ENCODE data around the gene TOP2A. TPM values are rescaled to one million over a fixed set of nuclear protein-coding genes. Genes with fewer than 3 reads are reported as not detected.

Gene TOP2A
- total and polyA plus RNA-seq, 9 of the 15 experiments (the other 6 are each of a cell fraction or from before 2014, with no cell fraction given) = 133 to 347 (median 259) TPM

- TF ChIP-seq, protein P1, sequence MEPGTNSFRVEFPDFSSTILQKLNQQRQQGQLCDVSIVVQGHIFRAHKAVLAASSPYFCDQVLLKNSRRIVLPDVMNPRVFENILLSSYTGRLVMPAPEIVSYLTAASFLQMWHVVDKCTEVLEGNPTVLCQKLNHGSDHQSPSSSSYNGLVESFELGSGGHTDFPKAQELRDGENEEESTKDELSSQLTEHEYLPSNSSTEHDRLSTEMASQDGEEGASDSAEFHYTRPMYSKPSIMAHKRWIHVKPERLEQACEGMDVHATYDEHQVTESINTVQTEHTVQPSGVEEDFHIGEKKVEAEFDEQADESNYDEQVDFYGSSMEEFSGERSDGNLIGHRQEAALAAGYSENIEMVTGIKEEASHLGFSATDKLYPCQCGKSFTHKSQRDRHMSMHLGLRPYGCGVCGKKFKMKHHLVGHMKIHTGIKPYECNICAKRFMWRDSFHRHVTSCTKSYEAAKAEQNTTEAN (CRISPR knock-in tag; IDR thresholded peaks at IDR 0.05) = no peak
- TF ChIP-seq SMAD1 (IDR thresholded peaks at IDR 0.05; ENCODE audit: low read depth, low read length, partially characterized antibody) = no peak
- TF ChIP-seq GATA2 (CRISPR knock-in tag; IDR thresholded peaks at IDR 0.05) = no peak
- TF ChIP-seq, protein P2, sequence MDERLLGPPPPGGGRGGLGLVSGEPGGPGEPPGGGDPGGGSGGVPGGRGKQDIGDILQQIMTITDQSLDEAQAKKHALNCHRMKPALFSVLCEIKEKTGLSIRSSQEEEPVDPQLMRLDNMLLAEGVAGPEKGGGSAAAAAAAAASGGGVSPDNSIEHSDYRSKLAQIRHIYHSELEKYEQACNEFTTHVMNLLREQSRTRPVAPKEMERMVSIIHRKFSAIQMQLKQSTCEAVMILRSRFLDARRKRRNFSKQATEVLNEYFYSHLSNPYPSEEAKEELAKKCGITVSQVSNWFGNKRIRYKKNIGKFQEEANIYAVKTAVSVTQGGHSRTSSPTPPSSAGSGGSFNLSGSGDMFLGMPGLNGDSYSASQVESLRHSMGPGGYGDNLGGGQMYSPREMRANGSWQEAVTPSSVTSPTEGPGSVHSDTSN (CRISPR knock-in tag; IDR thresholded peaks at IDR 0.05; ENCODE audit: low read depth) = no peak
- TF ChIP-seq, protein P2 (tag; conservative IDR thresholded peaks at IDR 0.05; ENCODE audit: low read depth) = no peak
- TF ChIP-seq SREBF1 (IDR thresholded peaks at IDR 0.05; ENCODE audit: borderline replicate concordance, low read depth, low read length) = no peak
- TF ChIP-seq FOXK2 (conservative IDR thresholded peaks at IDR 0.05 in 1 of 2, IDR thresholded peaks at IDR 0.05 in 1 of 2; ENCODE audit: low read depth in 2 of 2) = peak in 1 of 2 experiments; percentile 46; a peak in 1 of 4 replicates
- no peak for TF ChIP-seq SRSF1 (IDR thresholded peaks at IDR 0.05; ENCODE audit: low read depth, low read length)
- peak; percentile 46; the same call in 1 of the 2 replicates for TF ChIP-seq SPI1 (IDR thresholded peaks at IDR 0.05; ENCODE audit: borderline replicate concordance, low read depth, low read length)
- no peak for TF ChIP-seq NR2C2 (CRISPR knock-in tag; IDR thresholded peaks at IDR 0.05)
- TF ChIP-seq NR2C2 (tag; IDR thresholded peaks at IDR 0.05) = peak; percentile 69
- TF ChIP-seq SMAD4 (CRISPR knock-in tag; conservative IDR thresholded peaks at IDR 0.05) = no peak
- TF ChIP-seq TRIM28 (IDR thresholded peaks at IDR 0.05) = no peak
- no peak for TF ChIP-seq BACH1 (tag; IDR thresholded peaks at IDR 0.05)
- no peak for TF ChIP-seq EGR1 (conservative IDR thresholded peaks at IDR 0.05)
- no peak for TF ChIP-seq ZNF512 (tag; IDR thresholded peaks at IDR 0.05)
- no peak for TF ChIP-seq ELF2 (CRISPR knock-in tag; IDR thresholded peaks at IDR 0.05)
- no peak for TF ChIP-seq RNF2 (IDR thresholded peaks at IDR 0.05)
- TF ChIP-seq MTA2 (IDR thresholded peaks at IDR 0.05; ENCODE audit: low read depth) = no peak
- no peak for TF ChIP-seq MIER1 (IDR thresholded peaks at IDR 0.05; ENCODE audit: low read depth)
These were observed 75.7 kb downstream of the TOP2A start (continued) for GRCh38 chr17:40341808-40342503.
